Activated naive CD4-positive, alpha-beta T cell treated with Interleukin-2 at 50 U/mL for 16 hours (primary cell): ENCODE results near the gene ITGA8.
"Not testable (repeated sequence)": the region's sequence is repeated elsewhere in the genome, so short reads cannot be mapped to it uniquely, and the experiment has no call there.

Experiments used
- DNase-seq: peaks from one replicate; pipeline ENCODE4 v3.0.0-alpha.2; 2020

The ITGA8 gene

DNA sequence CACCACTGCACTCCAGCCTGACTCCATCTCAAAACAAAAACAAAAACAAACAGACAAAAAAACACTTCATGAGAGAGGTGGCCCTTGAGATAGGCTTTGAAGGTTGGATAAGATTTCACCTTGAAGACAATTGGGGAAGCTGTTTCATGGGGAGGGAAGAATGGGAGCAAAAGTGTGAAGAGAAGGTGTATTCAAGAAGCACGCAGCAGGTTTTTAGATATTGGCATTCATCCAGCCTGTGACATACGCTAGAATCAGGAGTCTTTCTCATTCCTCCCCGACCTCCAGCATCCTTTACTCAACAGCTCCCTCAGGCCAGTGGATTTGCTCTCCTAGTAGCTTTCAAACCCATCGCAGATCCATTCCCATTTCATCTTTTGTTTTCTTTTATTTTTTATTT is 232.3 kb downstream of the ITGA8 start:
- no peak for DNase-seq

DNA sequence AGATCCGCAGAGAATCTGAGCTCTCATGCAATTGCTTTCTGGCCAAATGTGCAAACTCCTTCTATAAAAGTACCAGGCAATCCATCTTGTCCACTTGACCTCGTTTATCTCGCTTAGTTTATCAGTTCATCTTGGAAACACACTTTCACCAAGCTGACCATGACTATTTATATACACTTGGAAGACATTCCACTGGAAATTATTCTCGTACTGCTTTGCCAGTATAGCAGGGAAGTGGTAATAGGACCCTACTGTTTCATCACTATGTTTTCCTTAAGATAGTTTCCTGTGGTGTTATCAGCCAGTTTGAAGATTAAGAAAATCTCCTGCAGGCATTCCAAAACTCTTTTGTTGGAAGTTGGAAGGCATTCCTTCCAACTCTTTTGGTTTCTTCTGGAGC is 233.3 kb downstream of the ITGA8 start:
- no peak for DNase-seq

DNA sequence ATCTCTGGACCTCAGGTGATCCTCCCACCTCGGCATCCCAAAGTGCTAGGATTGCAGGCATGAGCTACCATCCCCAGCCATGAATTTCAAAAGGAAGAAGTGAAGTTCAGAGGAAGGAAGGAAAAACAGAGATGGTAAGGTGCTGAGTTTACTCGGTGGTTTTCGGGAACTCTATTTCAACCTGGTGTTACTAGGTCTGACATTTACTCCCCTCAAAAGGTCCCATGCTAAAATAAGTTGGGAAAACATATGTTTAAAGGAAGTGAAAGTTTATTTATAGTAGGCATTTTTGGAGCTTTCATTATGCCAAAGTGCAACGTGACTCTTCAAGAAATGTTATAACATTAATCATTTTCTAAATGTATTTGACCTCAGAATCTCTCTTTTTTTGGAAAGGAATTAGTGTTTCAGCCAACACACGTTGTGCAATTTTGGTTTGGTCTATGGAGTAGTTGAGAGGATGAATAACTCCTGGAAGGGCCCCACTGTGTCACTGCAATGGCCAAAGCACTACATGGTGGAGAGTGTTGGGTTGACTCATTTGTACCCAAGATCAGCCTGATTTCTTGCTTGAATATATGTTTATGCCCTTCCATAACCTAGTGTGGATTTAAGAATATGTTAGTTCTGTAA is 233.9 kb downstream of the ITGA8 start:
- no peak for DNase-seq

DNA sequence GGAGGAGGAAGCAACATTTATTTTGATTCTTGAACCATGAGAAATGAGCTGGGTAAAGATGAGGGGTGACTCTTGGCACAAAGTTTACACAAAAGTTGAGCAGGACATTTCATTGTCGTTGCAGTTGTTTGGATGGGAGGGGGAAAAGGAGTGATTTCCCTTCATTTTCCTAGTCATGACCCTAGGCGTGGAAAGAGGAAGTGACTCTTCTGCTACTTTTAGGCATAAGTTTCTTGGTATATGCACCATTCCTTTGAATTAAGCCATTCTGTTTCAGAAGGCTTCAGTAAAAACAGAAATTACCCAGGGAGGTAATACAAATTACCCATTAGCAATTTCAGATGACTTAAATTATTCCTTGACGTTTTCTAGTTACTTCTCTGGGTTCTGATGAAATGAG is 234.7 kb downstream of the ITGA8 start:
- DNase-seq, result no peak

DNA sequence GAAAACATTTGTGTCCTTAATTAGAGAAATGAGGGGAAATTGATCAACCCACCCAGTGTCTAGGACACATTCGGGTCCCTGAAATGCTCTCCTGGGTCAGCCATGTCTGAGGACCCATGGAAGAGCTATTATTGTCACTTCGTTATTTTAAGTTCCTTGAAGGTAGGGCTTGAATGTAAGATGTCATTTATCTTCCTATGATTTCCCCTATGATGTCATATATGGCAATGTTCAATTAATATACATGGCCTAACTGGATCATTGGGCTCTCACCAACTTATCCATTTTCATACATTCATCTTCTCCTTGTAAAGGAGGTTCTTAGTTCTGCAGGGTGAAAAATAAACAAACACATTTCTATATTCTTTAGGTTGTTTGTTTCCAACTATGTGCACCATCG is 235.6 kb downstream of the ITGA8 start:
- no peak for DNase-seq

DNA sequence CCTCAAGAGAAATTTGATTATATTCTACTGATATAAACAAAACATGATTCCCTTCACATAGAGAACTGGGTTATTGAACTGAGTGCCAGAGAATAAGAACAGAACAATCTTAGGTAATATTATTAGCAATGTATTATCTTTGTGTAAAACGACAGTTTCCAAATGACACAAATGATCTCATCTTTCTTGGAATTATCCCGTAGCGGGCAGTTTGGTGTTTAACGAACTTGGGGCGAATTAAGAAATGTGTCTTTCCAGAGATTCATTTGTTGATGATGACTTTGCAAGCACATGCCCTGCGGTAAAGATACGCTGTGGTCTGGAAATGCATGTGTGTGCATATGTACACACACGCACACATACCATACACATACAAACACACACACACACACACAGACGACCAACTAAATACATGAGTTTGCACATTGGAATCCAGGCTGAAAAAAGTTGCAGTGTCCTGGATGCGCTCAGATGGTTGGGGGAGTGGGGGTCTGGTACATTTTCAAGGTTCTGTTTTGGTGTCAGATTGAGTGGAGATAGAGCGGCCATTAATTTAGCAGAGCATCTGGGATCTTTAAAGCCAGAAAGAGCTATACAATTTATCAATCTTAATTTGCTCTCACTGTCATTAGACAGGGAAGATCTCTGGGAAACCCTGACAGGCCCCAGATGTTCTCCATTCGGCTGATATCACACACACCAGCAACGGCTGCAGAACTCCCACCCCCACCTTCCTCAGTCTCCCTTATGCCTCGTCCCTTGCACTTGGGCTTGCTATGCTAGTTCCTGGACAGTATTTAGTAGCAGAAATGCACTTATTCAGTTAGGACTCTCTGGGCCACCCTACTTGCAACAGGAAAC is 236.3 kb downstream of the ITGA8 start:
- no peak for DNase-seq

DNA sequence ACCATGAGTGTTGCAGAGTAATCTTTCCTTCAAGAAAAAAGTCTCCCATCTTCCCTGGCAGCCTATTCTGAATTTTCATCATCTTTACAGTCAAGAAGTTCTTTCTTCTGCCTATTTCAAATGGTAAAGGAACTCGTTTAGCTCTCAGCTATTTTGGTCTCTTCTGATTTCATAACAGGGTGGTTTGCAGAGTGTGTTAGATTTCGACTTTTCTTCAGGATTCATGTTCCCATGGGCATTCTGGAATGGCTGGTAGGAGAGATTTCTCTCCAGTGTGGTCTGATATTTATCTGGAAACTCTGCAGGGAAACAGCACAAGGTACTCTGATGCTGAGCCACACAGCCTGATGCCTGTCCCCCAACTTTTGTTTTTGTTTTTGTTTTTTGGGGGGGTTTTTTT is 237.6 kb downstream of the ITGA8 start:
- DNase-seq, result no peak

DNA sequence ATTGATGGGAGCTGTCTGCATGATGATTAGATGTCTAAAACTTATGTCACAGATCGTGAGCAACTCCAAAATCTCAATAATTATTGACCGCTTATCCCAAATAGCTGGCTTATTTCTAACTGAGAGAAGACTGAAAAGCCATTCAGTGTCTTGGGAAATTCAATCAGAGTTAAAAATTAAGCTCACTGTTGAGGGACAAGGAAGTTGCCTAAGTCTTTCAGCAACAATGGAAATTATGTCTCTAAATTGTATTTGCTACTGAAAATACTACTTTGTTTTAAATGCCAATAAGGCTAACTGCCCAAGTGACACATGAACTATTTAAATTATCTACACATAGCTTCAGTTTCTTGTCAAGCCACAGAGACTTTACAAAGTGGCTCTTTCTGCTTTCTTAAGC is 240.8 kb downstream of the ITGA8 start:
- DNase-seq, result no peak

DNA sequence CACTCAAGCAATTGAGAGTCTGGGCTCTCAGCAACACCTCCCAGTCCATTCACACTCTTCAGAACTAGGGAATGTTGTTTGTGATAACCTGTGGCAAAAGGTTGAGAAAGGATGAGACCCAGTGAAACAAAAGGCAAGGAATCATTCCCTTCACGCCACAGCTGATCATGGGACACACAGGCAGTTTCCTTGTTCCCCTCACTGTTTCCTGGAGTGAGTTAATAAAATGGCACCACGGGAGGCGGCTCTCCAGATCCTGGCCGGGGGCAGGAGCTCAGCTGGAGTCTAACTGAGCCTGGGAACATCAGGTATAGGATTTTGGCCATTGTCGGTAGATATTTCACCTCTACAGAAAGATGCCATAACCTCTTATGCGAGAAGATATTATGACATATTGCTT is 241.3 kb downstream of the ITGA8 start:
- no peak for DNase-seq

DNA sequence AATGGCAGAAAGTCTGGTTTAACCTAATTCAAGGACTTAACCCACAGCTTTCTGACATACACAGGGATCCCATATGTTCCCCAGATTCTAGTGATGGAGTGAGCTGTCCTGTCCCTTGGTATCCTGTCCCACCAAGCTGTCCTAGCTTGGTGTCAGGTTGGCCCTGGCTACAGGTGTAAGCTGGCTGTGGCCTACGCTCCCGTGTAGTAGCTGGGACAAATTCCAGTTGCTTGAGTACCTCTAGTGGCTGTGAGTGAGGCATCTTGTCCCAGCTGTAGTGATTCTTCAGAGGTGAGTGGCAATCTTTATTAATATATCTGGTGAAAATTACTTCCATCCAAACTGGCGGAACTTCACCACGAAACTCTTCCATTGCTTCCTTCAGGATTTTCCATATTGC is 243.4 kb downstream of the ITGA8 start:
- no peak for DNase-seq

DNA sequence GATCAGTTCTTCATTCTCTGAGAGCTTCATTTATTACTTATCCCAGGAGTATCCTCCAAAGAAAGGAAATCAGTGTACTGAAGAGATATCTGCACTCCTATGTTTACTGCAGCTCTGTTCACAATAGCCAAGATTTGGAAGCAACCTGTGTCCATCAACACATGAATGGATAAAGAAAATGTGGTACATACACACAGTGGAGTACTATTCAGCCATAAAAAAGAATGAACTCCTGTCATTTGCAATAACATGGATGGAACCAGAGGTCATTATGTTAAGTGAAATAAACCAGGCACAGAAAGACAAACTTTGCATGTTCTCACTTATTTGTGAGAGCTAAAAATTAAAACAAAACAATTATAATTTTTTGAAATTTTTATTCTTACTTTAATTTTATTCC is 244.3 kb downstream of the ITGA8 start:
- not testable (repeated sequence) for DNase-seq

DNA sequence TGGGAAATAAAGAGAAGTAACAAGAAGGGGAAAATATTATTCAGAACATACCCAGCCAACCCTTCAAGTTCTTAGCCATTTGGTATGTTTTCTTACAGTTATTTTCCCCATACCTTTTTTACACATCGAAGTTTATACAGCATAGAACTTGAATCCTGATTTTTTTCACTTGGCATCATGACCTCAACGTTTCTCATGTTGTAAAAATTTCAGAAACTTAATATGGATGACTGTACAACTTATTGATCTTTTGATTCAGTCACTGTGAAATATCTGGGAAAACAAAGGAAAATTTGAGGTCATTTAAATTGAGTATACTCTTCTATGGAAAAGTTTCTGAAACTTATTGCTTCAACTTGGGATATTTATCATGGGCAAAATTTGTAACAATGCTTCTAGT is 245.1 kb downstream of the ITGA8 start:
- no peak for DNase-seq

DNA sequence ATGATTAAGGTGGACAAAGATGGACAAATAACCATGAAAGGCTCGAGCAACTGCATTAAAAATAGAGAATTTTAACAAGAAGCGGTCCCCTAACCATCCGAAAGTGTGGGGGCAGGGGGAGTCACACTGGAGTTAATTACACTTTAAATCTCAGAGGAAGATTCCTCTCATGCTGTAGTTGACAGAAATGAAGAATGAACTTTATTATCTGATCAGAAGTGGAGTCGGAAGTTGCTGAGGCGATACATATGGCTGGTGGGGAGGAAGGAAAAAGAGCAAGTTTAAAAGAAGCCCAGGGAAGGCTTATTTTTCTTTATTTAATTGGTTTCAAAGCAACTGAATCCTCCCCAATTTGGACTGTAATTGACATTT is 246.3 kb downstream of the ITGA8 start:
- DNase-seq, result no peak

DNA sequence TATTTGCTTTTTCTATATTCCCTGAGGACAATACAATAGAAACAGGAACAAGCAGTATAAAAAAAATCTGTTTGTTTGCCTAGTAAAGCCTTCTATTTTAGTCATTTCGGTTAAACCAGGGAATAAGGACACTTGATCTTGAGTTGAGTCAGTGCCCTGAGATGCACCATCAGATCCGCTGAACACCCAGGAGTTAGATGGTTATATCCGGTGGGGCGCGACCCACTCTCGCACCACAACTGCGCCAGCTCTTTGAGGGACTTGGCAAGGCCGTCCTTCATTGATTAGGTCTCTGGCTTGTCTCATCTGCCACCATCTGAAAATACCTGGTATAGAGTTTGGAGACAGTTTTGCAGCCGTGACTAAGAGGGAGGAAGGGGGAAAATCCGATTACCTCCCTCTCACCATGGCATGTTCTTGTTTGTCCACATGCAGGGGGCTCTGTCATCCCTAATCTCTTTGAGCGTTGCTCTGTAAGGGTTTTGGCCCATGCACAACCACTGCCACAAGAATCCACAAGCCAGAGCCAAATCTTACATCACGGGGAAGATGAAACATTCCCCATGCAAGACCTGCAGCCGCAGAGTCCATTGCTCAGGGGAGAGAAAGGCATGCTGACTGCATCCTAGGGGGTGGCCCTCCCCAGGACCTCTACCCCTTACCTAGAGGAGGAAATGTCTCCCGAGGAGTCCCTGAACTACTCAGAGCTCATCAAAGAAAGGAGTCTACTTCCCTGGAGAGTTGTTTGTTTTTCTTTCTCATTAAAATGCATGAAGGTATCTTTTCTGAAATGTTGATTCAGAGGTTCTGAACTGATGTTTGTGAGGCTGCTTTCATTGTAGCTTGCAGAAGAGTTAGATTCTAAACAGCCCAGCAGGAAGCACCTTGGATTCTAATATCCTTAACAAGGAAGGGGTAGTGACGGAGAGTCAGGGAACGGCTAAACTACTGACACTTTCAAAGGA is 247.0 kb downstream of the ITGA8 start:
- no peak for DNase-seq

DNA sequence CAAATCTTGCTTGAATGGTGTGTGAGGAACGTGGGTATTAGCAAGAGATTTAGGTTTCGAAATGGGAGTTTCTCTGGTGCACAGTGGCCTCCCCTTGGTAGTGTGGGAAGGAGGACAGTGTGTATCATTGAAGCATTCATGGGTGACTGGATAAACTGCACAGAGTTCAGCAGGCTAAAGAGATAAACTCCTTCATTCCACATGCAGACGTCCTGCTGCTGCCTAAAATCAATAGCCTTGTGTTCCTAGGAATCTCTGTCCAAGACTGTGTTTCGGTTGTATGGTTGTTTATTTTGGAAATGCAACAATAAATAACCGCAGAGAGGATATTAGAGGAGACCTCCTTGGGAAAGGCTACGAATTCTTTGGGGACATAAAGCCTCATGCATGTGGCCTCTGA is 247.7 kb downstream of the ITGA8 start:
- DNase-seq, result no peak

DNA sequence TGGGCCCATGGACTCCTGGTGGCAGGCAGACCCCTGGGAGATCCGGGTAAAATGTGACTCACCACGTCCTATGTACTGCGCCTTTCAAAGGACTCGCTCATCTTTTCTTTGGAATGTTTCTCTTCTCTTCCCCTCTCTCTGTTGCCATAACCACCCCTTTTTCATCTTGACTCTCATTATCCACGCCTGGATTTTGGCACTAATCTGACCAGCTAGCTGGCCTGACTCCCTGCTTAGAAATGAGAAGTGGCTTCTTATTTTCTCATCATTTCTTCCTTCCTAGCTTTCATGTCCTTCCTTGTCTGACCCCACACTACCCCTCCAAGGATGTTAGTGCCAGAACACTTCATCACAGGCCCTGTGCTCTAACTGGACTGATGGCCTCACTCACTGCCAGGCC is 250.6 kb downstream of the ITGA8 start:
- DNase-seq, result no peak

DNA sequence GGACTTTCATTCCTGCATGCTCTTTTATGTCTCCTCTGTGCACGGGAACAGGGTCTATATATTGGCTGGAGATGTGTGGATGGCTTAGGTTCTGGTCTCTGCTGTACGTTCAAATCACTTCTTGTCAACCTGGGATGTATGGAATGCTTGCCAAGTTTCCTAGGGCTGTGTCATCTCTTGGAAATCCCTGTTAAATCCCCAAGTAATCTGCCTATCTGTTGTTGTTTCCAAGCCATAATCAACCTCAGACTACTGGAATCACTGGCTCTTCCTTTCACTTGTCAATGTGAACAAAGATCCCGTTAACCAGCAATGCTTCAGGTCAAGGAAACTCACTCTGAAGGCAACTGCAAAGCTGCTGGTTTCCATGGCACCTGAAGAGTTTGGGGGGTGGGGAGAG is 255.3 kb downstream of the ITGA8 start:
- DNase-seq, result no peak
